ENCODE measurements around the gene ANKRD35. TPM values are rescaled to one million over a fixed set of nuclear protein-coding genes. Genes with fewer than 3 reads are reported as not detected.

Gene ANKRD35
- total RNA-seq, 1 donor, result 1.4 TPM

DNA sequence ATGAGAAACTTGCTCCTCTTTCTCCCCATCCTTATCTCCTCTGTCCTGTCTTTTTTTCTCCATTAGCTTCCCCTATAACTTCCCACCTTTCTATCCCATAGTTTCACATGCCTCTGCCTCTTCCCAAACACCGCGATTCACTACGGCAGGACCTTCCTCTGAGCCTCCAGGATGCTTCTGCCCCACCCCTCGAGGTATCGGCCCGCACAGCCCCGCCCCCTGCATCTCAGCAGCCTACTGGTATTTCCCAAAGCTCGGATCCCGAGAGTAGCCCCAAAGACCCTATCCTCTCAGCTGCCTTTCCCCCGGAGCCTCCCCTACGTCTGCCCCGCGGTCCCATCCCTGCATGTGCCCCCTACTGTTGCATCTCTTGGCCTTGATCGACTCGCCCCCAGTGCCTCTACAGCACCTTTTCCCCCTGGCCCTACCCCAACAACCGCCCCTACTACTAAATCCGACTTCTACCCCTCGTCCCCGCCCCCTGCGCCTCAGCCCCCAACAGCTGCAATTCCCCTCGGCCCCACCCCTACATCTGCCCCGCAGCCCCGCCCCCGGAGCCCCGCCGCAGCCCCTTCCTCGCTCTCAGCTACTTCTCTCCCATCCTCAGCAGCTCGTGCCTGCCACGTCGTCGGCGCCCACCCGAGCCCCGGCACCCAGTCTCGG lies 27.3 kb downstream of the ANKRD35 start:
- Histone ChIP-seq H3K27me3 (ENCODE audit: insufficient read depth, low read length) (no peaks in the 10 kb centered on the region), H4K20me1 (ENCODE audit: insufficient read depth, low read length) (peaks cover 18% of the 10 kb centered on the region), H3K9me3 (ENCODE audit: low read depth, low read length) (no peaks in the 10 kb centered on the region), H3K4me1 (ENCODE audit: insufficient read depth, low read length) (peaks cover 19% of the 10 kb centered on the region), H2AFZ (ENCODE audit: low read length) (peak overlapping the region; percentile 70), H3K79me2 (ENCODE audit: insufficient read depth, low read length) (peaks cover 28% of the 10 kb centered on the region), H3K36me3 (ENCODE audit: insufficient read depth, low read length) (peaks cover 44% of the 10 kb centered on the region), H3K4me2 (ENCODE audit: insufficient read depth, low read length) (peak overlapping the region; percentile 91), H3K27ac (ENCODE audit: low read depth, low read length) (no peak overlapping the region), H3K4me3 (ENCODE audit: insufficient read depth, low read length) (peak overlapping the region; percentile 100)
- TF ChIP-seq, protein P1, sequence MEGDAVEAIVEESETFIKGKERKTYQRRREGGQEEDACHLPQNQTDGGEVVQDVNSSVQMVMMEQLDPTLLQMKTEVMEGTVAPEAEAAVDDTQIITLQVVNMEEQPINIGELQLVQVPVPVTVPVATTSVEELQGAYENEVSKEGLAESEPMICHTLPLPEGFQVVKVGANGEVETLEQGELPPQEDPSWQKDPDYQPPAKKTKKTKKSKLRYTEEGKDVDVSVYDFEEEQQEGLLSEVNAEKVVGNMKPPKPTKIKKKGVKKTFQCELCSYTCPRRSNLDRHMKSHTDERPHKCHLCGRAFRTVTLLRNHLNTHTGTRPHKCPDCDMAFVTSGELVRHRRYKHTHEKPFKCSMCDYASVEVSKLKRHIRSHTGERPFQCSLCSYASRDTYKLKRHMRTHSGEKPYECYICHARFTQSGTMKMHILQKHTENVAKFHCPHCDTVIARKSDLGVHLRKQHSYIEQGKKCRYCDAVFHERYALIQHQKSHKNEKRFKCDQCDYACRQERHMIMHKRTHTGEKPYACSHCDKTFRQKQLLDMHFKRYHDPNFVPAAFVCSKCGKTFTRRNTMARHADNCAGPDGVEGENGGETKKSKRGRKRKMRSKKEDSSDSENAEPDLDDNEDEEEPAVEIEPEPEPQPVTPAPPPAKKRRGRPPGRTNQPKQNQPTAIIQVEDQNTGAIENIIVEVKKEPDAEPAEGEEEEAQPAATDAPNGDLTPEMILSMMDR (IDR thresholded peaks at IDR 0.05; ENCODE audit: extremely low read depth, low read depth, low read length), result no peak
- peak; percentile 91 for DNase-seq (ENCODE audit: insufficient read length, low spot score, missing footprints)

DNA sequence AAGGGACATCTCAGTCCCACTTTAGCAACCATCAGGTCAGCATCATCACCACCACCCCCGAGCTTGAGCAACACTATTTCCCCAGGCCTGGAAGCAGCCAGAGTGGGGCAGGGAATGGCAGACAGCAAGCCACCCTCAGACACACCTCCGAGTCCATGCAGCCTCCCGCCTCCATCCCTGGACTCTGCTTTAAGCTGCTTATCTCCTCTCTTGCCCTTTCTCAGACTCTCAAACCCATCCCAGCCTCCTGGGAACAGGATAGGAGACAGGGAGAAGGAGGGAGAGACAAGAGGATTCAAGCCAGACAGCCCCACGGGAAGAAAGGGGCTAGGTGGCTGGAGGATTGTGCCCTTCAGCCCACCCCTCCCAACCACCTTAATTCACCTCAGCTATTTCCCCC lies 28.5 kb downstream of the ANKRD35 start:
- Histone ChIP-seq H3K4me3 (ENCODE audit: insufficient read depth, low read length) (no peak overlapping the region), H3K79me2 (ENCODE audit: insufficient read depth, low read length) (peaks cover 28% of the 10 kb centered on the region), H2AFZ (ENCODE audit: low read length) (no peak overlapping the region), H3K4me2 (ENCODE audit: insufficient read depth, low read length) (peak overlapping the region; percentile 91), H3K4me1 (ENCODE audit: insufficient read depth, low read length) (peaks cover 19% of the 10 kb centered on the region), H3K27ac (ENCODE audit: low read depth, low read length) (peak overlapping the region; percentile 23), H4K20me1 (ENCODE audit: insufficient read depth, low read length) (peaks cover 18% of the 10 kb centered on the region), H3K9me3 (ENCODE audit: low read depth, low read length) (no peaks in the 10 kb centered on the region), H3K36me3 (ENCODE audit: insufficient read depth, low read length) (peaks cover 53% of the 10 kb centered on the region), H3K27me3 (ENCODE audit: insufficient read depth, low read length) (no peaks in the 10 kb centered on the region)
- TF ChIP-seq, protein P1 (IDR thresholded peaks at IDR 0.05; ENCODE audit: extremely low read depth, low read depth, low read length), result no peak
- no peak for DNase-seq (ENCODE audit: insufficient read length, low spot score, missing footprints)

DNA sequence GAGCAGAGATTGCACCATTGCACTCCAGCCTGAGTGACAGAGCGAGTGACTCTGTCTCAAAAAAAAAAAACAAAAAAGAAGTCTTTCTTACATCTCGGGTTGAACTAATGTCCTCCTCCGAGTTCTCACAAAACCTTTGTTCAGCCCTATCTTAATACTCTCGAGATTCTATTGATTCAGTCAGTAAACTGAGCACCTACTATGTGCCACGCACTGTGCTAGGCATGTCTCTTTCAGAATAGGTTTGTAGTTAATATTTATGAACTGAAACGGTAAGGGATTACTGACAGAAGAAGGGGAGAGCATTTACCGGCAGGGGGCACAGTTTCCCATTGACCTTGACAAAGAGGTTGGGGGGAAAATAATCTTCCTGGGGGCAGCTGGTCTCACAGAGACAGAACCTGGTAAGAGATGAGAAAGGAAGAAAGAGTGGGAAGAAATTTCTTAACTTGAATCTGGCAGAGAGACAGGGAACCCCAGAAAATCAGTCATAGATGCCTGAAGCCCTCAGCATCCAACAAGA lies 30.2 kb downstream of the ANKRD35 start:
- TF ChIP-seq, protein P1 (IDR thresholded peaks at IDR 0.05; ENCODE audit: extremely low read depth, low read depth, low read length), result peak; percentile 17
- no peak overlapping the region for H2AFZ ChIP-seq (ENCODE audit: low read length)

DNA sequence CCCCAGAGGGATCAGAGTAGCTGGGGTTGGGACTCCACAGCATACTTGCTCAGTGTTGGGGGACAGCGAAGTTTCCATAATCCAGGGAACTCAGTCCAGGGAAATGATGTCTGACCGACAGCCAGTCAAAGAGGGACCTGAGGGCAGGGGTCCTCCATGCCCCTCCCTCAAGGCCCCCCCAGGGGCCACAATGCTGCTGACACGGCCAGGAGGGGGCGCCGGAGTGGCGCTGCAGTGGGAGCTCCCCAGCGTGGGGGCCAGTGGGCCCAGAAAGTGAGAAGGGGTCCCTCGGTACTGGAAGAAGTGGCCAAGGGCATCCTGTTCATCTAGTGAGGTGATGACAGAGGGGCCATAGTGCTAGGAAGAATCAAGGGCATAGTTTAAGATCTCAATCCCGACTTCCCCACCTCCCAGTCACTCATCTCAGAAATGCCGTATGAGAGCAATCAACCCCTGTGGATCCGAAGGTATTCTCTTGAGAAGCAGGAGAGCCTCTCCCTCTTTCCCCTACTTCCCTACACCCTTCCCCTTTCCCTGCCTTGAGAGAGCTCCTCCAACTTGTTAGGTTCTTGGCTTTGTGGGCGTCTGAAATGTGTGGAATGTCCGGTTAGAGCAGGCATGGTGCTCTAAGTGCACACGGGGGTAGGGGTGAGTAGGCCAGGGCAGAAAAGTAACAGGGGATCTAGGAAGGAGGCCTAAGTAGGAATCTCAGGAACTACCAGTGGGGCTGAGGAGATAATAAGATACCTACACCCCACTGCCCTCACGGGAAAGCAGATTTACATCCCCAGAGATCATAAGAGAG lies 36.1 kb downstream of the ANKRD35 start:
- Histone ChIP-seq H3K27ac (ENCODE audit: low read depth, low read length) (peak overlapping the region; percentile 50), H2AFZ (ENCODE audit: low read length) (peak overlapping the region; percentile 39), H3K4me3 (ENCODE audit: insufficient read depth, low read length) (peak overlapping the region; percentile 13), H3K9me3 (ENCODE audit: low read depth, low read length) (no peaks in the 10 kb centered on the region), H3K4me1 (ENCODE audit: insufficient read depth, low read length) (peaks cover 34% of the 10 kb centered on the region), H3K27me3 (ENCODE audit: insufficient read depth, low read length) (no peaks in the 10 kb centered on the region), H3K4me2 (ENCODE audit: insufficient read depth, low read length) (peak overlapping the region; percentile 47), H3K79me2 (ENCODE audit: insufficient read depth, low read length) (no peaks in the 10 kb centered on the region), H3K36me3 (ENCODE audit: insufficient read depth, low read length) (peaks cover 65% of the 10 kb centered on the region), H4K20me1 (ENCODE audit: insufficient read depth, low read length) (no peaks in the 10 kb centered on the region)
- DNase-seq (ENCODE audit: insufficient read length, low spot score, missing footprints), result peak; percentile 92
- TF ChIP-seq, protein P1 (IDR thresholded peaks at IDR 0.05; ENCODE audit: extremely low read depth, low read depth, low read length), result peak; percentile 54

More for the DNA sequence above, 30.2 kb downstream of the ANKRD35 start:
- Histone ChIP-seq H4K20me1 (ENCODE audit: insufficient read depth, low read length) (peaks cover 18% of the 10 kb centered on the region), H3K4me3 (ENCODE audit: insufficient read depth, low read length) (no peak overlapping the region), H3K79me2 (ENCODE audit: insufficient read depth, low read length) (peaks cover 28% of the 10 kb centered on the region), H3K36me3 (ENCODE audit: insufficient read depth, low read length) (peaks cover 66% of the 10 kb centered on the region), H3K27me3 (ENCODE audit: insufficient read depth, low read length) (no peaks in the 10 kb centered on the region), H3K4me2 (ENCODE audit: insufficient read depth, low read length) (no peak overlapping the region), H3K27ac (ENCODE audit: low read depth, low read length) (no peak overlapping the region), H3K4me1 (ENCODE audit: insufficient read depth, low read length) (peaks cover 24% of the 10 kb centered on the region), H3K9me3 (ENCODE audit: low read depth, low read length) (no peaks in the 10 kb centered on the region)
- DNase-seq (ENCODE audit: insufficient read length, low spot score, missing footprints), result no peak

All from osteoblast (primary cell).